Measurements from ENCODE around the gene CYCS.
A peak's percentile ranks its signal among the peaks of the same experiment; 100 is the strongest.

The CYCS gene

GRCh38 chr7:25125137-25125946, at the start of gene CYCS:
Gene CYCS (minus strand): TSS chr7:25125260. CDS start chr7:25124119, 1,141 bp downstream.
- peak; percentile 100 for DNase-seq (ENCODE audit: low read depth)

- DNase-seq (ENCODE audit: low read depth): no peak
These were observed 48.1 kb upstream of the CYCS start for GRCh38 chr7:25173184-25173583.

- DNase-seq (ENCODE audit: low read depth): no peak
These were observed 46.5 kb upstream of the CYCS start for GRCh38 chr7:25171516-25171915.

DNA sequence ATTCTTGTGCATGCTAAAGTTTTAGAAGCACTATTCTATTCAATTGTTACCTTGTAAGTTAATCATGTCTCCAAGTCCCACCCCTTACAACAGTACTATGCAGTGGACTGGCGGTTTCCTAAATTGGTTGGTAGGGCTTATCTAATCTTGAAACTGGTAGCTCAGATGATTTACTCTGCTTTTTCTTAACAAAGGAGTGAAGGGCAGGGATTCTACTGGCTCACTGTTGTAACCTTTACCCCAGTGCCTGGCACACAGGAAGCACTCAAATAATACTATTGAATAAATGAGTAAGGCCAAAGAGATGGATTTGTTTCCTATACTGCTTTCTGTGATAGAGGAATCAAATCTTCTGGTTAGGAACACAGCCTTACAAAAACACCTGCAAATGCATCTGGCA, 46.0 kb upstream of the CYCS start:
- DNase-seq (ENCODE audit: low read depth): no peak

GRCh38 chr7:25169683-25170082, 44.6 kb upstream of the CYCS start:
- no peak for DNase-seq (ENCODE audit: low read depth)

GRCh38 chr7:25168145-25168544, 43.1 kb upstream of the CYCS start:
- DNase-seq (ENCODE audit: low read depth): no peak

- no peak for DNase-seq (ENCODE audit: low read depth)
These were observed 42.3 kb upstream of the CYCS start for GRCh38 chr7:25167262-25167843.

DNA sequence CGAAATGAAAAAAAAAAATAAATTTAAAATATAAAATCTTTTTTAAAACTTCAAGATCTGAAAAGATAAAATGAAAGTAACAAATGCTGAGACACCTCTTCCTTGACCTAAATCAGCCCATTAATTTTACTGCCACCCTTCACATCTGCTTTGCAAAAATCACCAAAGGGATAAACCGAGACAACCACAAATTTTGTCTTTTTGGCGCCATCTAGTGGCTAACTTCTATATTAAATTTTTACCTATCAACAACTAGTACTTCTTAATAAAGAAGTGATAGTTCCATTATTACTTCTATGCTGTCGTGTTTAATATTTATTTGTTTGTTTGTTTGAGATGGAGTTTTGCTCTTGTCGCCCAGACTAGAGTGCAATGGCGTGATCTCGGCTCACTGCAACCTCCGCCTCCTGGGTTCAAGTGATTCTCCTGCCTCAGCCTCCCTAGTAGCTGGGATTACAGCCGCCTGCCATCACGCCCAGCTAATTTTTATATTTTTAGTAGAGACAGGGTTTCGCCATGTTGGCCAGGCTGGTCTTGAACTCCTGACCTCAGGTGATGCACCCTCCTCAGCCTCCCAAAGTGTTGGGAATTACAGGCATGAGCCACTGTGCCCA, 35.0 kb upstream of the CYCS start:
- DNase-seq (ENCODE audit: low read depth): peak; percentile 40

GRCh38 chr7:25158966-25159365, 33.9 kb upstream of the CYCS start:
- no peak for DNase-seq (ENCODE audit: low read depth)

DNA sequence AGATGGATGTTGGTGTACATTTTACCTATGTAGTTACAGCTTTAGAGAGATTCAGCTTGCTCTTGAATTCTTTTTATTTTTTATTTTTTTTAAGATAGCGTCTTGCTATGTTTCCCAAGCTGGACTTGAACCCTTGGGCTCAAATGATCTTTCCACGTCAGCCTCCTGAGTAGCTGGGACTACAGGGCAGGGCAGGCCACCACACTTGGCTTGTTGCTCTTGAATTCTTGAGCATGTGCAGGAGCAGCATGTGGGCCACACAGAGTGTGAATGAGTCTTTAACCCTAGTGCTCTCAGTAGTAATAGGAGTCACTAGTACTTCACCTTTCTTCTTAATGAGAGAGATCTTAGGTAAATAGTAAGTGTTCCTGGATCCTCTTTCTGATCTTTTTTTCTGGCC, 26.7 kb upstream of the CYCS start:
- DNase-seq (ENCODE audit: low read depth): no peak

- no peak for DNase-seq (ENCODE audit: low read depth)
These were observed 24.8 kb upstream of the CYCS start for GRCh38 chr7:25149836-25150235.

- DNase-seq (ENCODE audit: low read depth): no peak
These were observed 23.9 kb upstream of the CYCS start for GRCh38 chr7:25148772-25149575.

GRCh38 chr7:25143763-25144162, 18.7 kb upstream of the CYCS start:
- DNase-seq (ENCODE audit: low read depth): no peak

DNA sequence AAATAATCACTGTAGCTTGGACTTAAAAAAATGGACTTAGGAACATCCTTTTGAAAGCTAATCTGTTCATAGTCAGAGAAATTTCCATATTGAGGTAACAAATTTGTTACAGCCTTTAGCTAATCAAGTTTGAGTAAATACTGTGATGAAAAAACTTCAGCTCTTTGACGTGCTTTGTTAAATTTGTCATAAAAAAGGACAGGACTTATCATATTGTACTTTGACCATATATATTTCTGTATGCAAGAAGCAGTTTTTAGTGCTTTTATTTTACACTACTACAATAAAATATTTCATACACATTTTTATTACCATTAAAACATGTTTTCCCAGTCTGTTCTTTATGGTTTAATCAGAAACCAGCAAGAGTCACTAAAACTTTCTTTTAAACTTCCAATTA, 14.5 kb upstream of the CYCS start:
- no peak for DNase-seq (ENCODE audit: low read depth)

GRCh38 chr7:25134358-25135010, 9.4 kb upstream of the CYCS start:
- peak; percentile 11 for DNase-seq (ENCODE audit: low read depth)

DNA sequence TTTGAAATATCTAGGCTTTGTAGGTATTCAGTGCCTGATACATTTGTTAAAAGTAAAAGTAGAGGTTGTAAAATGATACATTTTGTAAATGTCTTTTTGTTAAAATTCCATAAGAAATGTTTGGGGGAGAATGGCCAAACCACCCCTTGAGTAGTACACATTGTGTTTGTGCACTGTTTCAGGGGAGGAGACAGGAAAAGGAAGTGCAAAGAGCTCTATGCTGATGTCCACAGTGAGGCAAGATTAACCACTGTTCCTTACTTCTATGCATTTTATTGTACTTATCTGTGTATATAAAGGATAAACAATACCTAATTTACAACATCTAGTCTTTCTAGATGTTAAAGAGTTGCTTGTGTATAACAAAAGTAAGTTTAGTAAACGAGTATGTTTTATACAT, 7.4 kb upstream of the CYCS start:
- DNase-seq (ENCODE audit: low read depth): no peak

DNA sequence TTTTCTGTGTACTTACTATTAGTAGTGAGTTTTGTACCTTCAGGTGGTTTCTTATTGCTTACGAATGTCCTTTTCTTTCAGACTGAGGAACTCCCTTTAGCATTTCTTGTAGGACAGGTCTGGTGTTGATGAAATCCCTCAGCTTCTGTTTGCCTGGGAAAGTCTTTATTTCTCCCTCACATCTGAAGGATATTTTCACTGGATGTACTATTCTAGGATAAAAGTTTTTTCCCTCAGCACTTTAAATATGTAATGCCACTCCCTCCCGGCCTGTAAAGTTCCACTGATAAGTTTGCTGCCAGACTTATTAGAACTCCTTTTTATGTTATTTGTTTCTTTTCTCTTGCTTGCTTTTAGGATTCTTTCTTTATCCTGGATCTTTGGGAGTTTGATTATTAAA, 1.7 kb upstream of the CYCS start:
- DNase-seq (ENCODE audit: low read depth): no peak

- peak; percentile 31 for DNase-seq (ENCODE audit: low read depth)
These were observed 459 bp downstream of the CYCS start for GRCh38 chr7:25124465-25125136.

DNA sequence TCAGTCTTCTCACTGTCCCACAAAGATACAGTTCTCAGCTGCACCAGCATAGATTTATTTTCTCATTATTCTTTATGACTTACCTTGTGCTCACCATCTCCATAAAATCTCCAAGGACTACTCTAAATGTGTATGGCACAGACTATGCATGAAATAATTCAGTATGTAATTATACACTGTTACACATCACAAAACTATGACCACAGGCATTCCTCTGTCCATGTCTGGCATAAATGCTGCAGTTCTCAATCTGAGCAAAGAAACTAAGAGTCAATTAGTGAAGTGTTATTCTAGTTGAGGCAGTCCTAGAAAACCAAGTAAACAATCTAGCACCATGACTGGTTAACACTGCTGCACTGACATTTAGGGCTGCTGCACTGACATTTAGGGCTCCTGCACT, 2.7 kb downstream of the CYCS start:
- peak; percentile 56 for DNase-seq (ENCODE audit: low read depth)

GRCh38 chr7:25121599-25121998, 3.5 kb downstream of the CYCS start:
- no peak for DNase-seq (ENCODE audit: low read depth)

GRCh38 chr7:25119102-25119501, 6.0 kb downstream of the CYCS start:
- DNase-seq (ENCODE audit: low read depth): no peak

All from iris pigment epithelial cell (primary cell).